ENCODE results near the gene TDRD9. TPM values are rescaled to one million over a fixed set of nuclear protein-coding genes. Genes with fewer than 3 reads are reported as not detected.

The TDRD9 gene
- total RNA-seq, 2 donors from 2014 or later, result 12.0 TPM; not detected in 1

DNA sequence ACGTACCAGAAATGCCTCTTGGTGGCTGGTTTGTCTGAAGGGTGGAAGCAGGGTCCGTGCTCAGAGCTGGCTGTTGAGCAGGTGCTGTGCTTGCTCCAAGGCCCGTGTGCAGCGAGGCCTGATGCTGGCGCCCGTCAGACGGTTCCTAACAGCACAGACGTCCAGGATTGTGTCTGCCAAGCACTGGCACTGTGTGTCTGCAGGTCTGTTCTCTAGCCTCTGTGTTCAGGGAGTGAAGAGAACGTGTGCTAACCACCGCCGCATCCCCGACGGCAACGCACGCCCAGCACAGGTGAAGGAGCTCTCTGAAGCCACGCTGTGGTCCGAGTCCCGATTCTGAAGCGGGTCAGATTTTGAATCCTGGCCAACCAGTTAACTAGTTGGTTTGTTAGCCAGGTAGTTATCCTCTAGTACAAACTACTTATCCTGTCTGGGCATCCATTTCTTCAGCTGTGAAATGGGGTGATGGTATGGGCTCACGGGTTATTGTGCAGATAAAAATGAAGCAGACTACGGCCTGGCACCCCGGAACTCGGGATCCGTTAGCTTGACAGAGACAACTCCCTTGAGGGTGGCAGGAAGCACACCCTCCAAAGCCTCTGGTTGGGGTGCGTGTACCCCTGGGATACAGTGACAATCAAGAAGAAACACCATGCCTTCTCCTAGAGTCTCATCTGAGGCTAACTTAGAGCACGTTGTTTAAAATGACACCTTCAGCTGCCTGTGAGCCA, 18.6 kb upstream of the TDRD9 start:
- peaks cover 30% of the 10 kb centered on the region for H3K36me3 ChIP-seq
- no peak for DNase-seq (ENCODE audit: low spot score)
- peak overlapping the region; percentile 42 for H3K4me3 ChIP-seq
- peaks cover 0 to 8% of the 10 kb centered on the region in 2 donors for H3K4me1 ChIP-seq (ENCODE audit: control insufficient read depth in 1 of 2, low read depth in 2 of 2)
- no peak overlapping the region for H3K27ac ChIP-seq
- TF ChIP-seq, protein P1, sequence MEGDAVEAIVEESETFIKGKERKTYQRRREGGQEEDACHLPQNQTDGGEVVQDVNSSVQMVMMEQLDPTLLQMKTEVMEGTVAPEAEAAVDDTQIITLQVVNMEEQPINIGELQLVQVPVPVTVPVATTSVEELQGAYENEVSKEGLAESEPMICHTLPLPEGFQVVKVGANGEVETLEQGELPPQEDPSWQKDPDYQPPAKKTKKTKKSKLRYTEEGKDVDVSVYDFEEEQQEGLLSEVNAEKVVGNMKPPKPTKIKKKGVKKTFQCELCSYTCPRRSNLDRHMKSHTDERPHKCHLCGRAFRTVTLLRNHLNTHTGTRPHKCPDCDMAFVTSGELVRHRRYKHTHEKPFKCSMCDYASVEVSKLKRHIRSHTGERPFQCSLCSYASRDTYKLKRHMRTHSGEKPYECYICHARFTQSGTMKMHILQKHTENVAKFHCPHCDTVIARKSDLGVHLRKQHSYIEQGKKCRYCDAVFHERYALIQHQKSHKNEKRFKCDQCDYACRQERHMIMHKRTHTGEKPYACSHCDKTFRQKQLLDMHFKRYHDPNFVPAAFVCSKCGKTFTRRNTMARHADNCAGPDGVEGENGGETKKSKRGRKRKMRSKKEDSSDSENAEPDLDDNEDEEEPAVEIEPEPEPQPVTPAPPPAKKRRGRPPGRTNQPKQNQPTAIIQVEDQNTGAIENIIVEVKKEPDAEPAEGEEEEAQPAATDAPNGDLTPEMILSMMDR (IDR thresholded peaks at IDR 0.05), result no peak
- no peaks in the 10 kb centered on the region for H3K9me3 ChIP-seq
- no peak for ATAC-seq (ENCODE audit: insufficient number of reproducible peaks, low FRiP score, low read depth)
- no peaks in the 10 kb centered on the region for H3K27me3 ChIP-seq (replicated peaks; ENCODE audit: insufficient read depth)

DNA sequence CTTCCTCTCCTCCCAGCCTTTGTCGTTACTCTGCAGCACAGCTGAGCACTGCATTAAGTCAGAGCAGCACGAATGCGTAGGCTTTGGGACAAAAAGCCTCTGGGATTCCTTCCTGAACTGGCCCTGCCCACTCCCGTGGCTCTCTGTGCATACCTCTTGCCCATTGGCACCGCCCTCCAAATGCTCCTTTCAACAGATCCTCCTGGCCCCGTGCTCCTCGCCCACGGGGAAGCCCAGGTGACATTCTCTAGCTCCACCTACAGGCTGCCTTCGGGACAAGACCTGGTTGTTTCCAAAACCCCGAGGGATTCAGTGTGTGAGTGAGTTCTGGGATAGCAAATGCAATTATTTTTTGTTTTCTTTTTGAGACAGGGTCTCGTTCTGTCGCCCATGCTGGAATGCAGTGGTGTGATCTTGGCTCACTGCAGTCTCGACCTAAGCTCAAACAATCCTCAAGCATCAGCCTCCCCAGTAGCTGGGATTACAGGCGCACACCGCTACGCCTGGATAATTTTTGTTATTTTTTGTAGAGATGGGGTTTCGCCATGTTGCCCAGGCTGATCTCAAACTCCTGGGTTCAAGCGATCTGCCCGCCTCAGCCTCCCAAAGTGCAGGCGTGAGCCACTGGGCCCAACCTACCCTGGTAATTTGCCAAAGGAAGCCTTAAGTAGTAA, 17.9 kb upstream of the TDRD9 start:
- H3K9me3 ChIP-seq, result no peaks in the 10 kb centered on the region
- peak overlapping the region; percentile 42 for H3K4me3 ChIP-seq
- ATAC-seq (ENCODE audit: insufficient number of reproducible peaks, low FRiP score, low read depth) (peak; percentile 30), DNase-seq (ENCODE audit: low spot score) (peak; percentile 41)
- H3K36me3 ChIP-seq, result peaks cover 30% of the 10 kb centered on the region
- no peak overlapping the region for H3K27ac ChIP-seq
- H3K27me3 ChIP-seq (replicated peaks; ENCODE audit: insufficient read depth), result no peaks in the 10 kb centered on the region
- TF ChIP-seq, protein P1 (IDR thresholded peaks at IDR 0.05), result peak; percentile 71
- peaks cover 0 to 8% of the 10 kb centered on the region in 2 donors for H3K4me1 ChIP-seq (ENCODE audit: control insufficient read depth in 1 of 2, low read depth in 2 of 2)

DNA sequence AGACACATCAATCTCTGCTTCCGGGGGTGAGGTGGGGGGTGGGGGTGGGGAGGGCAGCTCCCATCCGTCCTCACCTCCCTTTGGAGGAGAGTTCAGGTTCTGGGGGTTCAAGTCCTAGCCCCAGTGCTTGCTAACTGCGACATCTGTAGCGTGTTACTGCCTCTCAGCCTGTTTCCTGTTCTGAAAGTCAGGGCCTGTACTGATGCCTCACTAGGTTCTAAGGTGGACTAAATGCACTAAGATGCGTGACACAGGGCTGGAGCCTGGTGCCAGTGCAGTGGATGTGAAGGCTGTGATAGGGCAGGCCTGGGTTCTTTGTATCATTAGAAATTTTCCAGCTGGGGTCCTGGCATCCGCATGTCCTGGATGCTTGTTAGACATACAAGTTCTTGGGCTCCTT, 17.3 kb upstream of the TDRD9 start:
- DNase-seq (ENCODE audit: low spot score), result no peak

DNA sequence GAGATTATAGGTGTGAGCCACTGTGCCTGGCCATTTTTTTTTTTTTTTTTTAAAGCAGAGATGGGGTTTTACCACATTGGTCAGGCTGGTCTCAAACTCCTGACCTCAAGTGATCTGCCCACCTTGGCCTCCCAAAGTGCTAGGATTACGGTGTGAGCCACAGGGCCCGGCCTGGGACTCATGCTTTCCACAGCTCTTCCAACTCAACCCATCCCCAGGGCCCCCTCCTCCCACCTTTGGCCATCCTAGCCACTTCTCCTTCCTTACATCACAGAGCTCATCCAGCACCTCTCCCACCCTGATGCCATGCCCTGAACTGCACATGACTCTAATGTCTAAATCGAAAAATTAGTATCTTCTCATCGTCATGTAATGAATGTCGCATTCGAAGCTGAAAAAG, 12.6 kb upstream of the TDRD9 start:
- no peaks in the 10 kb centered on the region for H3K27me3 ChIP-seq (replicated peaks; ENCODE audit: insufficient read depth)
- no peaks in the 10 kb centered on the region for H3K9me3 ChIP-seq
- ATAC-seq (ENCODE audit: insufficient number of reproducible peaks, low FRiP score, low read depth) (no peak), DNase-seq (ENCODE audit: low spot score) (no peak)
- no peak overlapping the region for H3K27ac ChIP-seq
- H3K36me3 ChIP-seq, result peaks cover 36% of the 10 kb centered on the region
- TF ChIP-seq, protein P1 (IDR thresholded peaks at IDR 0.05), result no peak
- H3K4me1 ChIP-seq (ENCODE audit: control insufficient read depth in 1 of 2, low read depth in 2 of 2), result peaks cover 7 to 18% of the 10 kb centered on the region in 2 donors
- no peak overlapping the region for H3K4me3 ChIP-seq

More for the DNA sequence above, 17.3 kb upstream of the TDRD9 start:
- Histone ChIP-seq H3K27ac (no peak overlapping the region), H3K9me3 (no peaks in the 10 kb centered on the region), H3K36me3 (peaks cover 30% of the 10 kb centered on the region), H3K4me1 (ENCODE audit: control insufficient read depth in 1 of 2, low read depth in 2 of 2) (peaks cover 0 to 8% of the 10 kb centered on the region in 2 donors), H3K27me3 (replicated peaks; ENCODE audit: insufficient read depth) (no peaks in the 10 kb centered on the region), H3K4me3 (no peak overlapping the region)
- TF ChIP-seq, protein P1 (IDR thresholded peaks at IDR 0.05), result no peak
- no peak for ATAC-seq (ENCODE audit: insufficient number of reproducible peaks, low FRiP score, low read depth)

DNA sequence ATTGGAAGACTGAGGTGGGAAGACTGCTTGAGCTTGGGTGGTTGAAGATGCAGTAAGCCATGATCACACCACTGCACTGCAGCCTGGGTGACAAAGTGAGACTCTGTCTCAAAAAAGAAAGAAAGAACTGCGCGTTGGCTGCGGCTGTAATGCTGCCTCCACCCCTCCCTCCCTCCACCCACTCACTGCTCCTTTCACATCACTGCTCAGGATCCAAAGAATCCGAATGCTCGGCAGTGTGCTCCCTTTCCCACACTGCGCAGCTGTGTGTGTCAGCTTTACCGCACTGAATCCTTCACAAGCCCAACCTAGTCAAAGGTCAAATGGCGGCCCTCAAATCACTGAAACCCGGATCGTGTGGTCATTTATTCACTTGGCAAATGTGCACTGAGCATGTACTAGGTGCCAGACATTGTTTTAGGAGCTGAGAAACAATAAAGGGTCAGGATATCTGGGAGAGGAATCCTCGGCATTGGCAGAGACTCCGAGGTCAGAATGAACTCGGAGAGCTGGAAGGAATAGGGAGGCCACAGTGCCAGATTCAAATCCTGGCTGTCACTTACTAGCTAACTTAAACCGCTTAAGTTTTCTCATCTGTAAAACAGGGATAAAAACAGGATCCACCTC, 11.5 kb upstream of the TDRD9 start:
- Histone ChIP-seq H3K36me3 (peaks cover 30% of the 10 kb centered on the region), H3K27me3 (replicated peaks; ENCODE audit: insufficient read depth) (no peaks in the 10 kb centered on the region), H3K27ac (no peak overlapping the region), H3K4me3 (no peak overlapping the region), H3K4me1 (ENCODE audit: control insufficient read depth in 1 of 2, low read depth in 2 of 2) (peaks cover 9 to 22% of the 10 kb centered on the region in 2 donors), H3K9me3 (no peaks in the 10 kb centered on the region)
- DNase-seq (ENCODE audit: low spot score) (no peak), ATAC-seq (ENCODE audit: insufficient number of reproducible peaks, low FRiP score, low read depth) (no peak)
- TF ChIP-seq, protein P1 (IDR thresholded peaks at IDR 0.05), result no peak
